Testis (tissue), 2 donors: ENCODE measurements around the gene MEGF8.

ENCODE experiments used
- POLR2A ChIP-seq: fragments of 450-650 bp; IDR thresholded peaks from one replicate; pipeline ENCODE4 v1.6.1; 2017; ENCODE audit warnings: antibody characterized with exemption, mild to moderate bottlenecking, moderate library complexity
- TF ChIP-seq, protein P1 (sequence below), 3 experiments: fragments of 450-650 bp in 2 of 3; fragments of 200-600 bp in 1 of 3; sonication (generic) in 1 of 3; IDR thresholded peaks; one replicate each; pipeline ENCODE4 v1.5.1; 2016 to 2019; ENCODE audit warnings: antibody characterized with exemption in 3 of 3, mild to moderate bottlenecking in 2 of 3, moderate library complexity in 1 of 3

DNA sequence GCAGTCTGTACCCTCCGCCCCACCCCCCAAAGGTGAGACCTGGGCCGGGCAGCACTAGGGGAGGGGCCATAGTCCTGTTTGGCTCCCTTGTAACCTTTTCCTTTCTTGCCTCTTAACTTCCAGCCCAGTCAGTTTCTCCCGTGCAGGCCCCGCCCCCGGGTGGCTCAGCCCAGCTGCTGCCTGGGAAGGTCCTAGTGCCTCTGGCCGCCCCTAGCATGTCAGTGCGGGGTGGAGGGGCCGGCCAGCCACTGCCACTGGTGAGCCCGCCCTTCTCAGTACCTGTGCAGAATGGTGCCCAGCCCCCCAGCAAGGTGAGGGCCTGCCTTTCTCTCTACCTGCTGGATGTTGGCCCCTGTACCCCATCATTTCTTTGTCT, 34.0 kb upstream of the MEGF8 start:
- TF ChIP-seq, protein P1, sequence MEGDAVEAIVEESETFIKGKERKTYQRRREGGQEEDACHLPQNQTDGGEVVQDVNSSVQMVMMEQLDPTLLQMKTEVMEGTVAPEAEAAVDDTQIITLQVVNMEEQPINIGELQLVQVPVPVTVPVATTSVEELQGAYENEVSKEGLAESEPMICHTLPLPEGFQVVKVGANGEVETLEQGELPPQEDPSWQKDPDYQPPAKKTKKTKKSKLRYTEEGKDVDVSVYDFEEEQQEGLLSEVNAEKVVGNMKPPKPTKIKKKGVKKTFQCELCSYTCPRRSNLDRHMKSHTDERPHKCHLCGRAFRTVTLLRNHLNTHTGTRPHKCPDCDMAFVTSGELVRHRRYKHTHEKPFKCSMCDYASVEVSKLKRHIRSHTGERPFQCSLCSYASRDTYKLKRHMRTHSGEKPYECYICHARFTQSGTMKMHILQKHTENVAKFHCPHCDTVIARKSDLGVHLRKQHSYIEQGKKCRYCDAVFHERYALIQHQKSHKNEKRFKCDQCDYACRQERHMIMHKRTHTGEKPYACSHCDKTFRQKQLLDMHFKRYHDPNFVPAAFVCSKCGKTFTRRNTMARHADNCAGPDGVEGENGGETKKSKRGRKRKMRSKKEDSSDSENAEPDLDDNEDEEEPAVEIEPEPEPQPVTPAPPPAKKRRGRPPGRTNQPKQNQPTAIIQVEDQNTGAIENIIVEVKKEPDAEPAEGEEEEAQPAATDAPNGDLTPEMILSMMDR (IDR thresholded peaks at IDR 0.05): no peak
- no peak for TF ChIP-seq POLR2A
